Left lung (tissue), 10 donors: ENCODE measurements around the gene CCDC14. TPM values are rescaled to one million over a fixed set of nuclear protein-coding genes. Genes with fewer than 3 reads are reported as not detected.
A peak's percentile ranks its signal among the peaks of the same experiment; 100 is the strongest.
"Not testable (repeated sequence)": the region's sequence is repeated elsewhere in the genome, so short reads cannot be mapped to it uniquely, and the experiment has no call there.

Source experiments
- ATAC-seq: fragments of 200-7000 bp; cut with Tn5 transposase; one replicate; pipeline ENCODE4 v1.9.1; 2020; ENCODE audit warnings: moderate library complexity
- DNase-seq, 4 donors: peaks; one replicate each; pipeline ENCODE4 v3.0.0-alpha.2; 2013 to 2020
- H3K27ac ChIP-seq, 2 donors: fragments of 200-600 bp; sonication (generic) in 1 of 2; one replicate each; pipeline versions ENCODE4 v1.5.0 to v1.8.0; 2020 to 2021
- H3K27me3 ChIP-seq, 2 donors: fragments of 200-600 bp; sonication (generic) in 1 of 2; one replicate each; pipeline versions ENCODE4 v1.5.0 to v1.8.0; 2020 to 2021
- H3K36me3 ChIP-seq, 2 donors: fragments of 200-600 bp; sonication (generic) in 1 of 2; one replicate each; pipeline versions ENCODE4 v1.5.0 to v1.8.0; 2020 to 2021
- H3K4me1 ChIP-seq, 2 donors: fragments of 200-600 bp; one replicate each; pipeline ENCODE4 v1.8.0; 2021
- H3K4me3 ChIP-seq, 2 donors: fragments of 200-600 bp; sonication (generic) in 1 of 2; one replicate each; pipeline versions ENCODE4 v1.5.0 to v1.8.0; 2020 to 2021; ENCODE audit warnings: mild to moderate bottlenecking in 1 of 2
- H3K9me3 ChIP-seq, 2 donors: fragments of 200-600 bp; sonication (generic) in 1 of 2; one replicate each; pipeline versions ENCODE4 v1.5.0 to v1.8.0; 2020 to 2021
- intact Hi-C, 2 donors: fragments of 100-400 bp; cut with DNase I; formaldehyde crosslinking; loops; one replicate each; pipeline versions ENCODE4 v1.11.2 to v1.14.2; 2022
- polyA plus RNA-seq, 6 donors: library from polyadenylated mRNA; unstranded; fragments of 120-200 nt; gene quantifications; one replicate each; pipeline ENCODE4 v1.2.1, GENCODE V29; 2013; ENCODE audit not compliant: insufficient read length in 6 of 6
- total RNA-seq, 2 donors: library from RNA; stranded (reverse); fragmentation: NEBNext Ultra II Directional; extraction: Animal tissue kit (Norgen Biotek cat#: 25700); gene quantifications; one replicate each; pipeline ENCODE4 v1.2.1, GENCODE V29; 2021
- TF ChIP-seq, protein P1 (sequence below), 2 donors: fragments of 200-600 bp; sonication (generic) in 1 of 2; IDR thresholded peaks; one replicate each; pipeline versions ENCODE4 v1.5.0 to v1.8.0; 2021; ENCODE audit warnings: antibody characterized with exemption in 2 of 2
- donor health status: DM: no; HTN: yes; CAD: no.
- donor health status: DM: no; HTN: no; CAD: no.

The CCDC14 gene
- total and polyA plus RNA-seq, 8 donors: 40.9 to 323 (median 220) TPM

DNA sequence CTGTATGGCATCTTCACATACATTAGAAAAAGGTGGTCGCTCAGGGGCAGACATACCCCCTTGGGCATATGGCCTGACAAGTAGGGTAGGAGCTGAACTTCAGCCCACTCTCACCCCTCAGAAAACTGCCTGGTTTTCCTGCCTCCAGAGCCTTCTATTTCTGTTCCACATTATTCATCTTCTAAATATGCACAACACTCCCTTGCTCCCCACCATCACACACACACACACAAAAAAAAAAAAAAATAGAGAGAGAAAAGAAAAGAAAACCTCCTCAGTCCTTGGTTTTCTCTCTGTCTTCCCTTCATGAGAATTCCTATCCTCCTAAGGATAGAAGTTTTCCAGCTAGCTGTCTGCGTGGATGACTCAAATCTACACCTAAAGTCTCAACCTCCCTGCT lies 36.5 kb upstream of the CCDC14 start:
- ATAC-seq: no peak
- no peak overlapping the region for H3K27ac ChIP-seq
- intact Hi-C loops: no loop called here

DNA sequence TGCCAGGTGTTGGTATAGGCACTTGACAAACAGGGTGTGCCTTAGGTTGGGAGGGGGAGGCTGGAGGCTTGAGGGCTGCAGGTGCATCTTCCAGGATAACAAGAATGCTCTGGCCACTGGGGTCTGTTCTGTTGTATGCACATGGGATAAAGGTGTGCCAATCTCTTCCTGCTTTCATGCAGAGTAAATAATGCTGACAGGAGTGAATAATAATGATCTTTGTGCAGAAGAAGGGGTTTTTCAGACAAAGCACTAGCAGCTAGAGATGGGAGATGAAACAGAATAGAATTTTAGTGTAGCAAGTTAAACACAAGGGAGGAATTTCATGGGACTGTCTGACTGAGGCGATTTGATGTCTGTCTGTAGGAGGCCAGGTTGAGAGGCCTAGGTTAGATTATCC lies 32.8 kb upstream of the CCDC14 start:
- Histone ChIP-seq H3K27ac (no peak overlapping the region), H3K4me1 (no peaks in the 10 kb centered on the region), H3K36me3 (no peaks in the 10 kb centered on the region), H3K4me3 (no peak overlapping the region), H3K9me3 (no peaks in the 10 kb centered on the region), H3K27me3 (peaks cover 0 to 24% of the 10 kb centered on the region in 2 donors)
- ATAC-seq: no peak
- TF ChIP-seq, protein P1, sequence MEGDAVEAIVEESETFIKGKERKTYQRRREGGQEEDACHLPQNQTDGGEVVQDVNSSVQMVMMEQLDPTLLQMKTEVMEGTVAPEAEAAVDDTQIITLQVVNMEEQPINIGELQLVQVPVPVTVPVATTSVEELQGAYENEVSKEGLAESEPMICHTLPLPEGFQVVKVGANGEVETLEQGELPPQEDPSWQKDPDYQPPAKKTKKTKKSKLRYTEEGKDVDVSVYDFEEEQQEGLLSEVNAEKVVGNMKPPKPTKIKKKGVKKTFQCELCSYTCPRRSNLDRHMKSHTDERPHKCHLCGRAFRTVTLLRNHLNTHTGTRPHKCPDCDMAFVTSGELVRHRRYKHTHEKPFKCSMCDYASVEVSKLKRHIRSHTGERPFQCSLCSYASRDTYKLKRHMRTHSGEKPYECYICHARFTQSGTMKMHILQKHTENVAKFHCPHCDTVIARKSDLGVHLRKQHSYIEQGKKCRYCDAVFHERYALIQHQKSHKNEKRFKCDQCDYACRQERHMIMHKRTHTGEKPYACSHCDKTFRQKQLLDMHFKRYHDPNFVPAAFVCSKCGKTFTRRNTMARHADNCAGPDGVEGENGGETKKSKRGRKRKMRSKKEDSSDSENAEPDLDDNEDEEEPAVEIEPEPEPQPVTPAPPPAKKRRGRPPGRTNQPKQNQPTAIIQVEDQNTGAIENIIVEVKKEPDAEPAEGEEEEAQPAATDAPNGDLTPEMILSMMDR (IDR thresholded peaks at IDR 0.05): no peak
- intact Hi-C loops: no loop called here
- DNase-seq: no peak

More for the DNA sequence above, 36.5 kb upstream of the CCDC14 start:
- no peak for DNase-seq
- TF ChIP-seq, protein P1 (IDR thresholded peaks at IDR 0.05): no peak
- no peaks in the 10 kb centered on the region for H3K36me3 ChIP-seq
- no peaks in the 10 kb centered on the region for H3K4me1 ChIP-seq
- H3K9me3 ChIP-seq: no peaks in the 10 kb centered on the region
- no peak overlapping the region for H3K4me3 ChIP-seq
- peaks cover 0 to 17% of the 10 kb centered on the region in 2 donors for H3K27me3 ChIP-seq

DNA sequence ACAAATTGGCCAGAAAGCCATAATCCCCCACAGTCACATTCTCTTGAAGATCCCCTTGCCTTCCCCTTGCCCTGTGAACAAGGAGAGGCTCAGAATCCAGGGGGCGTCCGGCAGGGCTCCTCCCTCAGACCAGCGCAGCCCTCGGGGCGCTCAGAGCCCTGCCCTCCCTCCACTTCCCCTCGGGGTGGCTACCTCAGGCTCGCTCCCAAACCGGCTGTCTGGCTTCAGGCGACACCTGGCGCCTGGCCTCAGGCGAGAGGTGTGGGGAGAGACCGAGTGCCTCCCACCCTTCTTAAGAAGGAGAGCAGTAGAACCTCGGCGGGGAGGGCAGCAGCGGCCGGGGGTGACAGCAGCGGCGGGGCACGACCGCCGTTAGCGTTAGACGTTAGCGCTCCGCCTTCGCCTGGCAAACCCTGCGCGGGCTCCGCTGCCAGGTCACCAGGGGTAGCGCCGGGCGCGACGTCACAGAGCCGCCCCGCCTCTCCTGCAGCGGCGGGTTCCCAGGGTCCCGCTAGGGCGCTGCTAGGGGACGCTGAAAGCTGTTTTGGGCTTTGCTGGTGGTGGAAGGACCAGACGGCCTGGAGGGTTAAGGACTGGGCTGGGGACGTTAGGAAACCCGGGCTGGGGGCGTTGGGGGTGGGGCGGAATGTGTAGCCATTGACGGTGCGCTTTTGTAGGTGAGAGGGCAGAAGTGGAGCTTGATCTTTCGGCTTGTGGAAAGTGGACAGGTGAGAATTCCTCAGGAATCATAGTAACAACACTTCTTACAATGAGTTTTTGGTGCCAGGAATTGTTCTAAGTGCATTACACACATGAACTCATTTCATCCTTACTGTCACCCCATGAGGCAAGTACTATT lies 30.9 kb upstream of the CCDC14 start, which contains the start of gene ROPN1:
ROPN1 (minus strand) TSS at position 395 of the 859 bp plus-strand sequence. CDS start 11,643 bp downstream, outside the sequence.
- H3K4me3 ChIP-seq, intact Hi-C loops, H3K4me1 ChIP-seq, H3K36me3 ChIP-seq, H3K27ac ChIP-seq, DNase-seq, H3K9me3 ChIP-seq: not testable (repeated sequence)
- ATAC-seq: peak; percentile 97
- H3K27me3 ChIP-seq: peaks cover 0 to 37% of the 10 kb centered on the region in 2 donors

DNA sequence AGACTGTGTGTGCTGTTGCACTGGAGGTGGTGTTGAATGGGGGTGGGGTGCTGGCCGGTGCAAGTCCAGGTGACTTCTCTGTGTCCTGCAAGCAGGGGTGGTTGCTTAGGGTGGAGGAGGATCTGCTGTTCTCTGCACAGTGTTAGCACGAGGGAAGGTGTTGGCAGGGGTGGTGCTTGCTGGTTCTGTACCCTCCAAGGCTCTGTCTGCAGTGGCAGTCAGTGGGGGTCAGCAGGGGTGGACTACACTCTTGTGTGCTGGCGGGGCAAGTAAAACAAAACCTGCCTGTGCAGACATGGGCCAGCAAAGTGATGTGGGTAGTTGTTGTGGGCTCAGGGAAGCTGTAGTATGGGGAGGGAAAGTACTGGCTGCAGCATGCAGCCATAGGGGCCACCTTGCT lies 25.4 kb upstream of the CCDC14 start:
- TF ChIP-seq, protein P1 (IDR thresholded peaks at IDR 0.05): no peak
- Histone ChIP-seq H3K36me3 (no peaks in the 10 kb centered on the region), H3K27ac (no peak overlapping the region), H3K4me1 (no peaks in the 10 kb centered on the region), H3K4me3 (no peak overlapping the region), H3K9me3 (no peaks in the 10 kb centered on the region), H3K27me3 (peaks cover 7 to 45% of the 10 kb centered on the region in 2 donors)
- intact Hi-C loops: no loop called here
- ATAC-seq (no peak), DNase-seq (no peak)

DNA sequence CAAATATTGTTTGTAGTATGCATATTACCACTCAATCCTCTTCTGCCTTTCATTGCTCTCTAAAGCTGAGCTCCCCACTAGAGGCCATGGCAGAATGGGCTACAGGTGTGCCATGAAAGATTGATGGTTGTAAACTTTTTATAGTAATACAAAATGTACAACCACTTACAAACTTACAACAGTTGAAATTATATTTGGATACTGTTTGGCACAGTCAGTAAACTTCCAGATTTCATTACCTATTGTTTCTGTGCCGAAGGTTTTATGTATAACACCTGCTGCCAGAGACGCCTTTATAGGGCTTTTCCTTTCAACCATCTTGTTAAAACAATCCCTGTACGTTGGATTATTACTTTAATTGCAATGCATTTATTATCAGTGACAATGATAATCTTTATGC lies 23.9 kb upstream of the CCDC14 start:
- ATAC-seq: no peak

More for the DNA sequence above, 23.9 kb upstream of the CCDC14 start:
- H3K27me3 ChIP-seq: peaks cover 7 to 52% of the 10 kb centered on the region in 2 donors
- H3K36me3 ChIP-seq: no peaks in the 10 kb centered on the region
- DNase-seq: no peak
- no peak overlapping the region for H3K4me3 ChIP-seq
- H3K4me1 ChIP-seq: no peaks in the 10 kb centered on the region
- H3K27ac ChIP-seq: no peak overlapping the region
- intact Hi-C loops: no loop called here
- TF ChIP-seq, protein P1 (IDR thresholded peaks at IDR 0.05): no peak
- no peaks in the 10 kb centered on the region for H3K9me3 ChIP-seq
